CD14-positive monocyte (primary cell): ENCODE data around the gene RPS21. TPM values are rescaled to one million over a fixed set of nuclear protein-coding genes. Genes with fewer than 3 reads are reported as not detected.

ENCODE experiments used
- DNase-seq, 3 donors: peaks; one replicate each; pipeline ENCODE4 v3.0.0-alpha.2; 2011 to 2022
- H2AFZ ChIP-seq: 2 replicates; pipeline ENCODE4 v1.6.0; 2012; ENCODE audit warnings: mild to moderate bottlenecking, low read depth, low read length, inconsistent platforms; ENCODE audit not compliant: insufficient read depth, poor library complexity, severe bottlenecking
- H3K27ac ChIP-seq, 2 donors: 1 replicate in 1 of 2; 2 replicates in 1 of 2; pipeline ENCODE4 v1.5.1; 2012 to 2013; ENCODE audit warnings: low read length in 2 of 2, control low read depth in 1 of 2, inconsistent platforms in 1 of 2, low read depth in 1 of 2, mild to moderate bottlenecking in 1 of 2
- H3K27me3 ChIP-seq, 2 donors: one replicate each; pipeline versions ENCODE4 v1.6.0 to v1.6.1; 2011 to 2013; ENCODE audit warnings: low read length in 2 of 2; ENCODE audit not compliant: control insufficient read depth in 2 of 2, insufficient read depth in 2 of 2
- H3K36me3 ChIP-seq, 2 donors: replicated peaks in 1 of 2; 1 replicate in 1 of 2; 2 replicates in 1 of 2; pipeline versions ENCODE4 v1.5.1 to v1.6.1; 2012 to 2013; ENCODE audit warnings: low read length in 2 of 2, control low read depth in 1 of 2, inconsistent platforms in 1 of 2, mild to moderate bottlenecking in 1 of 2; ENCODE audit not compliant: insufficient read depth in 2 of 2, control insufficient read depth in 1 of 2
- H3K4me1 ChIP-seq, 2 donors: 1 replicate in 1 of 2; 2 replicates in 1 of 2; pipeline versions ENCODE4 v1.5.1 to v1.6.1; 2012 to 2013; ENCODE audit warnings: low read length in 2 of 2, control low read depth in 1 of 2, inconsistent platforms in 1 of 2, mild to moderate bottlenecking in 1 of 2, moderate library complexity in 1 of 2; ENCODE audit not compliant: insufficient read depth in 2 of 2, control insufficient read depth in 1 of 2
- H3K4me2 ChIP-seq: replicated peaks from 2 replicates; pipeline ENCODE3; 2012; ENCODE audit warnings: low read length, moderate library complexity, mild to moderate bottlenecking; ENCODE audit not compliant: poor library complexity, severe bottlenecking; ENCODE audit errors: extremely low read depth
- H3K4me3 ChIP-seq, 3 experiments: fragments of 200-600 bp in 1 of 3; sonication (generic) in 1 of 3; replicated peaks in 1 of 3; 1 replicate in 2 of 3; 2 replicates in 1 of 3; pipeline ENCODE4 v1.5.1; 2011 to 2013; ENCODE audit warnings: low read length in 3 of 3, mild to moderate bottlenecking in 3 of 3, control low read depth in 2 of 3, low read depth in 2 of 3, inconsistent platforms in 1 of 3, moderate library complexity in 1 of 3
- H3K79me2 ChIP-seq: 2 replicates; pipeline ENCODE4 v1.6.0; 2012; ENCODE audit warnings: mild to moderate bottlenecking, control low read depth, inconsistent platforms, low read length, moderate library complexity; ENCODE audit not compliant: insufficient read depth
- H3K9ac ChIP-seq: 2 replicates; pipeline ENCODE4 v1.6.0; 2017; ENCODE audit warnings: low read length, mild to moderate bottlenecking; ENCODE audit not compliant: insufficient read depth, poor library complexity, severe bottlenecking
- H3K9me3 ChIP-seq, 2 donors: replicated peaks in 1 of 2; 1 replicate in 1 of 2; 2 replicates in 1 of 2; pipeline versions ENCODE4 v1.5.1 to v1.6.1; 2012 to 2013; ENCODE audit warnings: low read length in 2 of 2, control low read depth in 1 of 2; ENCODE audit not compliant: control insufficient read depth in 1 of 2, insufficient read depth in 1 of 2
- H4K20me1 ChIP-seq: 2 replicates; pipeline ENCODE4 v1.6.0; 2012; ENCODE audit warnings: mild to moderate bottlenecking, low read length, control low read depth, moderate library complexity; ENCODE audit not compliant: insufficient read depth
- H3K27ac Mint-ChIP-seq, 7 donors: one replicate each; pipeline ENCODE4 v1.8.0; 2020; ENCODE audit warnings: mild to moderate bottlenecking in 7 of 7, mixed read lengths in 7 of 7, moderate library complexity in 6 of 7, inconsistent platforms in 2 of 7
- H3K27me3 Mint-ChIP-seq, 3 donors: one replicate each; pipeline ENCODE4 v1.8.0; 2021 to 2022; ENCODE audit warnings: low read depth in 3 of 3, mild to moderate bottlenecking in 3 of 3, mixed read lengths in 3 of 3, moderate library complexity in 3 of 3, inconsistent platforms in 1 of 3
- H3K36me3 Mint-ChIP-seq, 2 donors: one replicate each; pipeline ENCODE4 v1.8.0; 2020; ENCODE audit warnings: mixed read lengths in 2 of 2, inconsistent platforms in 1 of 2, mild to moderate bottlenecking in 1 of 2
- H3K4me1 Mint-ChIP-seq: one replicate; pipeline ENCODE4 v1.8.0; 2020; ENCODE audit warnings: mild to moderate bottlenecking, mixed read lengths
- H3K4me3 Mint-ChIP-seq, 2 donors: one replicate each; pipeline ENCODE4 v1.8.0; 2020; ENCODE audit warnings: mild to moderate bottlenecking in 2 of 2, mixed read lengths in 2 of 2, moderate library complexity in 1 of 2
- H3K9me3 Mint-ChIP-seq, 7 donors: one replicate each; pipeline ENCODE4 v1.8.0; 2020 to 2022; ENCODE audit warnings: mixed read lengths in 7 of 7, mild to moderate bottlenecking in 6 of 7, moderate library complexity in 6 of 7, inconsistent platforms in 2 of 7
- CTCF ChIP-seq: fragments of 200-600 bp; IDR thresholded peaks from one replicate; pipeline ENCODE4 v1.8.0; 2022; ENCODE audit warnings: antibody characterized with exemption, mild to moderate bottlenecking
- WGBS: methylation state at CpG from one replicate; pipeline ENCODE4 v1.1.5; 2013; ENCODE audit warnings: missing lambda C conversion rate; ENCODE audit not compliant: insufficient coverage; 5-methylcytosine and 5-hydroxymethylcytosine counted together
- intact Hi-C, 2 donors: fragments of 100-400 bp; cut with micrococcal nuclease; formaldehyde crosslinking; loops; one replicate each; pipeline versions ENCODE4 v1.15.0 to v1.15.1; 2023
- polyA plus RNA-seq, 3 donors: library from polyadenylated mRNA; depleted of rRNA in 1 of 3; unstranded in 2 of 3; stranded (reverse) in 1 of 3; fragments of 300-500 nt in 2 of 3; fragments of >200 nt in 1 of 3; fragmentation: Illumina TruSeq in 2 of 3; gene quantifications; 1 replicate in 2 of 3; 2 replicates in 1 of 3; pipeline ENCODE4 v1.2.3, GENCODE V29; 2012 to 2021

The RPS21 gene
- polyA plus RNA-seq, 3 donors = 799 to 6,263 (median 968) TPM

GRCh38 chr20:62423326-62423706, 36.4 kb downstream of the RPS21 start:
- H4K20me1 ChIP-seq = no peaks in the 10 kb centered on the region

GRCh38 chr20:62424249-62425107, 37.6 kb downstream of the RPS21 start:
- intact Hi-C loops = no loop called here
- H3K4me3 ChIP-seq = no peak overlapping the region
- H3K36me3 ChIP-seq = no peaks in the 10 kb centered on the region
- no peaks in the 10 kb centered on the region for H3K79me2 ChIP-seq
- no peaks in the 10 kb centered on the region for H4K20me1 ChIP-seq
- peaks cover 0 to 5% (median 0%) of the 10 kb centered on the region in 7 donors for H3K9me3 Mint-ChIP-seq
- no peak for TF ChIP-seq CTCF
- peaks cover 0 to 5% of the 10 kb centered on the region in 2 donors for H3K9me3 ChIP-seq
- H3K4me1 Mint-ChIP-seq = no peaks in the 10 kb centered on the region
- no peak overlapping the region for H3K27ac ChIP-seq
- H3K27ac Mint-ChIP-seq = no peak overlapping the region
- H3K4me2 ChIP-seq = no peak overlapping the region
- no peaks in the 10 kb centered on the region for H3K27me3 ChIP-seq
- WGBS = 77% methylated on average over 17 of the region's 23 CpGs
- H3K27me3 Mint-ChIP-seq = peaks cover 3 to 16% (median 7%) of the 10 kb centered on the region in 3 donors
- H3K4me3 Mint-ChIP-seq = no peak overlapping the region
- no peak for DNase-seq
- H3K4me1 ChIP-seq = no peaks in the 10 kb centered on the region
- H3K36me3 Mint-ChIP-seq = no peaks in the 10 kb centered on the region
- no peak overlapping the region for H2AFZ ChIP-seq
- H3K9ac ChIP-seq = no peak overlapping the region

More at GRCh38 chr20:62423326-62423706, 36.4 kb downstream of the RPS21 start:
- TF ChIP-seq CTCF = no peak
- Mint-ChIP-seq H3K4me3 (no peak overlapping the region), H3K4me1 (no peaks in the 10 kb centered on the region), H3K9me3 (peaks cover 0 to 5% (median 0%) of the 10 kb centered on the region in 7 donors), H3K27ac (no peak overlapping the region), H3K27me3 (peaks cover 2 to 11% (median 4%) of the 10 kb centered on the region in 3 donors), H3K36me3 (no peaks in the 10 kb centered on the region)
- Histone ChIP-seq H3K27ac (no peak overlapping the region), H3K4me1 (no peaks in the 10 kb centered on the region), H3K4me3 (no peak overlapping the region), H3K9ac (no peak overlapping the region), H3K9me3 (peaks cover 0 to 5% of the 10 kb centered on the region in 2 donors), H3K79me2 (no peaks in the 10 kb centered on the region), H3K27me3 (no peaks in the 10 kb centered on the region), H3K4me2 (no peak overlapping the region), H3K36me3 (no peaks in the 10 kb centered on the region), H2AFZ (no peak overlapping the region)
- DNase-seq = no peak
- intact Hi-C loops = no loop called here
- WGBS = 56% methylated on average over 10 of the region's 10 CpGs
